Suprapubic skin (tissue), 3 donors: ENCODE data around the gene RAB11B.

ENCODE experiments used
- EP300 ChIP-seq: sonication (generic); formaldehyde crosslinking; IDR thresholded peaks from one replicate; pipeline ENCODE4 v1.6.1; 2017; ENCODE audit warnings: antibody characterized with exemption
- POLR2A ChIP-seq, 2 donors: fragments of 450-650 bp; IDR thresholded peaks; one replicate each; pipeline ENCODE4 v1.6.1; 2017; ENCODE audit warnings: antibody characterized with exemption in 2 of 2, mild to moderate bottlenecking in 2 of 2, moderate library complexity in 2 of 2
- TF ChIP-seq, protein P1 (sequence below), 2 donors: fragments of 200-600 bp in 1 of 2; fragments of 450-650 bp in 1 of 2; sonication (generic) in 1 of 2; IDR thresholded peaks; one replicate each; pipeline ENCODE4 v1.5.1; 2016 to 2019; ENCODE audit warnings: antibody characterized with exemption in 2 of 2, mild to moderate bottlenecking in 1 of 2, moderate library complexity in 1 of 2

DNA sequence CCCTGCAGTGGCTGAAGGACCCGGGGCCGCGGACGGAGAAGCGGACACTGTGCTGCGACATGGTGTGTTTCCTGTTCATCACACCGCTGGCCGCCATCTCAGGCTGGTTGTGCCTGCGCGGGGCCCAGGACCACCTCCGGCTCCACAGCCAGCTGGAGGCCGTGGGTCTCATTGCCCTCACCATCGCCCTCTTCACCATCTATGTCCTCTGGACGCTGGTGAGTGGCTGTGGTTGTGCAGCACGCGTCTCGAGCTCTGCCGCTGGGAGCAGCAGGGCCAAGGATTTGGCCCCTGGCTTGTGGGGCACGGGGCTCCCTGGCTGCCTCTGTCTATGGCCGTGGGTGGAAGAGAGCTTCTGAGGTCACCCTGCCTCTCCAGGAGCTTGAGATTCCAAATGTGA is 40.5 kb downstream of the RAB11B start:
- no peak for TF ChIP-seq POLR2A (IDR thresholded peaks at IDR 0.05)
- TF ChIP-seq, protein P1, sequence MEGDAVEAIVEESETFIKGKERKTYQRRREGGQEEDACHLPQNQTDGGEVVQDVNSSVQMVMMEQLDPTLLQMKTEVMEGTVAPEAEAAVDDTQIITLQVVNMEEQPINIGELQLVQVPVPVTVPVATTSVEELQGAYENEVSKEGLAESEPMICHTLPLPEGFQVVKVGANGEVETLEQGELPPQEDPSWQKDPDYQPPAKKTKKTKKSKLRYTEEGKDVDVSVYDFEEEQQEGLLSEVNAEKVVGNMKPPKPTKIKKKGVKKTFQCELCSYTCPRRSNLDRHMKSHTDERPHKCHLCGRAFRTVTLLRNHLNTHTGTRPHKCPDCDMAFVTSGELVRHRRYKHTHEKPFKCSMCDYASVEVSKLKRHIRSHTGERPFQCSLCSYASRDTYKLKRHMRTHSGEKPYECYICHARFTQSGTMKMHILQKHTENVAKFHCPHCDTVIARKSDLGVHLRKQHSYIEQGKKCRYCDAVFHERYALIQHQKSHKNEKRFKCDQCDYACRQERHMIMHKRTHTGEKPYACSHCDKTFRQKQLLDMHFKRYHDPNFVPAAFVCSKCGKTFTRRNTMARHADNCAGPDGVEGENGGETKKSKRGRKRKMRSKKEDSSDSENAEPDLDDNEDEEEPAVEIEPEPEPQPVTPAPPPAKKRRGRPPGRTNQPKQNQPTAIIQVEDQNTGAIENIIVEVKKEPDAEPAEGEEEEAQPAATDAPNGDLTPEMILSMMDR (IDR thresholded peaks at IDR 0.05), result no peak
- TF ChIP-seq EP300, result no peak
